ENCODE measurements around the gene KCTD18.

The KCTD18 gene

DNA sequence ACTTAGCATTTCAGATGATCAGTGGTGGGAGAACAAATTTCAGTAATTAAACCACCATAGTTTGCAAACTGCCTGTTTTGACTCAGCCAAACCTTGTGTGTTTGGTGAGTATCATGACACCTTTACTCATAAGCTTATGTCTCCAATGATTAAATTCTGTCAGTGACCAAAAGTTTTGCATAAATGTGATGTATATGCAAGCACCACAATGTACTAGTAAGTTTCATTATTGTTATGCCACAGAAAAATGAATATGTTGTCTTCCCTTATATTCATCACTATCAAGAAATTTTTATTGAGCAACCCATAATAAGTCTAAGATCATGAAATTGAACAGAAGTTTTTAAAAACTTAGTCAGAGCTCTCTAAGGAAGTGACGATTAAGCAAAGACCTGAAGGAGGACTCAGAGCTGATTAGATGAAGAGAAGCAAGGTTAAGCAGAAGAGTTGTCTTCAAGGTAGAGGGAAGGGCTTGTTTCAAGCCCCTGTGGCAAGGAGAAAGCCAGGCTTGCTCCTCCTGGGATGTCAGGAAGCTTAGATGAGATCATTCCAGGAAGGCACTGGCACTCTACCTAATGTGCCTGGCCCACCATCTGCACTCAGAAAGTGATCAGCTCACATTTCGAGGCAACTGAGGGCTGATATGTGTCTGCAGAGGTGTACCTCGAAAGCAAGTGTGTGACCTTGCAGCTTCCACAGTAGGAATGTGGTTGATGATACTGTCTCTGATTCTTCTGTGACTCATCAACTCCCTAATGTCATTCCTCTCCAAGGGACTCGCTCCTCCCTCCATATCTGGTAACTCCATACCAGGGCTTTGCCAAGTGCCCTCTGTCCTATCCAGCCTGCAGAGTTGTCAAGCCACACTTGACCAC is 54.7 kb downstream of the KCTD18 start:
- no peak for DNase-seq (ENCODE audit: low spot score)

GRCh38 chr2:200453853-200454534 is 55.9 kb downstream of the KCTD18 start:
- no peak for DNase-seq (ENCODE audit: low spot score)

DNA sequence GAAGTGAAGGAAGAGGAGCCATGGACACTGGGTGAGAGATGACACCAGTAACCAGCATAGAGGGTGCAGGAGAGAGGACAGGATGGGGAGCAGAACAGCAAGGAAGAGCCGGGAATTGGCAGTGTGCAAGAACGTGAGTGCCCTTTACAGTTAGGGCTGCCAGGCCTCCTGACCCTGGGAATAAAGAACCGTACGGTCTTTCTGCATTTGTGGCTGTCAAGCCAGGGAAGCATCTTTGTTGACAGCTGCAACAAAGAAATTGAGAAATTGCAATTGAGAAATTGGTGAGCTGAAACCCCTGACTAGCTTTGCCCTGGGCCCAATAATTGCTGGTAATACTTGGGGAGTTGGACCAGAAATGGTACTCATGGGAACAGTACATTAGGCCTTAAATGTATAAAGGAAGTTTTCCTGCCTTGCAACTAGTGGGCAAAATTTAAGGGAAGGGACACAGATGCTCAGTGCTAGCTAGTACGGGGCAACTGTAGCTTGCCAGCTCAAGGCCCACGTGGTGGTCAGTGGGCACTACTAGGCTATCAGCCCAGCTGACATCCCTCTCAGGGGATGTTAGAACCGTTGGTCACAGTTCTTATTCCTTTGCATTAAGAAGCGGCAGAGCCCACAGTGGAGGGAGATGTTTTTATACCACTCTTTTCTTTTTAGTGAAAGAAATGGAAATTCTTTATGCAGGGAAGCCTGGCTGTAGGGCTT is 56.6 kb downstream of the KCTD18 start:
- no peak for DNase-seq (ENCODE audit: low spot score)

- no peak for DNase-seq (ENCODE audit: low spot score)
Observed at GRCh38 chr2:200452377-200452776, 57.5 kb downstream of the KCTD18 start.

GRCh38 chr2:200451511-200451910 is 58.4 kb downstream of the KCTD18 start:
- DNase-seq (ENCODE audit: low spot score): no peak

- no peak for DNase-seq (ENCODE audit: low spot score)
Observed at GRCh38 chr2:200450288-200450687, 59.6 kb downstream of the KCTD18 start.

GRCh38 chr2:200449149-200449548 is 60.7 kb downstream of the KCTD18 start:
- DNase-seq (ENCODE audit: low spot score): no peak

DNA sequence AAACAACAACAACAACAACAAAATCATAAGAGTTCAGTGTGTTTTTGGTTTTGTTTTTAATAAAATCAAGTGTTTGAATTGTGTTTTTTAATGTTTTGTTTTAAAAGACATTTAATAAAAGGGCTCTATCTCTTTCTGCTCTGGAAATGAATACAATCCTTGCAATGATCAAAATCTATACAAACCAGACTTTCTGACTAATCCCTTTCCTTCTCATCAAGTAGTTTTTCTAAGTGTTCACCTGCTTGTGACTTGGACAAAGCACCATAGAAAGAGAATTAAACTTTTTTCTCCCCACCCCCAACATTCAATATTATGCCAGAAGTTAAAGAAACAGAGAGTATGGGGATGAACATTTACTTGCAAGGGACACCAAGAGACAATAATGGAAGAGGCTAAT is 61.4 kb downstream of the KCTD18 start:
- no peak for DNase-seq (ENCODE audit: low spot score)

- DNase-seq (ENCODE audit: low spot score): no peak
Observed at GRCh38 chr2:200447139-200447855, 62.6 kb downstream of the KCTD18 start.

GRCh38 chr2:200446612-200447011 is 63.3 kb downstream of the KCTD18 start:
- no peak for DNase-seq (ENCODE audit: low spot score)

GRCh38 chr2:200445284-200445683 is 64.6 kb downstream of the KCTD18 start:
- no peak for DNase-seq (ENCODE audit: low spot score)

- DNase-seq (ENCODE audit: low spot score): no peak
Observed at GRCh38 chr2:200444530-200444929, 65.3 kb downstream of the KCTD18 start.

DNA sequence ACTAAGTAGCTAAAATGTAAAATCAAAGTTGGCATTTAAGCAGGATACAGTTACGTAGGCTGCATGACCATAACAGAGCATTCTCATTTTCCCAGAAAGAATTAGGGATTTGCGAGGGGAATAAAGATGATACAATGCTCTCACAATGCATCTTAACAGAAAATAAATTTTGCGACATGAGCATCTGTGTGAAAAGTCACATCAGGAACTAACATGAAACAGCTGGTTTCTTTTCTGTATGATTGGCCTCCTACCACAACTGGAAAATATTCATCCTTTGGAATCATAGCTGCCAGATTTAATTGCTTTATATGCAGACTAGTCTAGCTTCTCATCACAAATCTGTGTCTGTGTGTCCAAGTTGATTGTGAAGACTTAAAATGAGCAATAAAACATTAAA is 66.0 kb downstream of the KCTD18 start:
- no peak for DNase-seq (ENCODE audit: low spot score)

- DNase-seq (ENCODE audit: low spot score): no peak
Observed at GRCh38 chr2:200443376-200443775, 66.5 kb downstream of the KCTD18 start.

DNA sequence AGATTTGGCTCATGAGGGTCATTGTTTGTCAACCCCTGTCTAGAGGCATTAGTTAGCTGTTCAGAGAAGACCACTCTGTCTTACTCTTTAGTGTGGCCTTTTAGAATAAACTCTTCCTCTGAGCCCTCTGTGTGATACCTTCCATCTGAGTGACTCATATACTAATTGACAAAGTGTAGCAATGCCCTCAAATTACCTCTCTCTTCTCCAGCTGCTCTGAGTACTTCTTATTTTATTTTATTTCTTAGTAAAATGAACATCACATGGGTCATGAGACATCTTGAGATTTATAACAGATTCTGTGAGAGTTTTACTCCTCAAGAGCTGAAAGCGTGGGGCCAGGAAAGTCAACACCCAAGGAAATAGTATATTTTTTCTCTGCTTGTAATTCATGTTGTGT is 67.4 kb downstream of the KCTD18 start:
- no peak for DNase-seq (ENCODE audit: low spot score)

DNA sequence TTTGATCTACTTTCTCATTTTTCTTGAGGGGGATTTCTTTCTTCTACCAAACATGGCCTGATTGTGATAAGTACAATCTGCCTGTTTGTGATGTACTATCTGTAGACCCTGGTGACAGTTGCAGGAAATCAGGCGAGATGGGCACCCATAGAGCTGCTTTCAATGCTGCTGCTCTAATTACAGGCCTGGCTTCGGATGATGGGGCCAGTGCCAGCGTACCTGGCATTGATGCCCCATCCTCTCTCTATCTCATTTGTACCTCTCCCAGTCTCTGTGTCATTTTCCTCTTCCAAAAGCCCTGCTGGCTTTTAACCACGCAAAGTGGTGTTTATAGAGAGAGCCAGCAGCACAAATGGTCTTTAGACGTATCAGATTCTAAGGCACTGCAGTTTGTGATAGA is 69.9 kb downstream of the KCTD18 start:
- no peak for DNase-seq (ENCODE audit: low spot score)
